IPS-11a (cell line): ENCODE results near the gene EPB41L4A.
"Not testable (repeated sequence)": the region's sequence is repeated elsewhere in the genome, so short reads cannot be mapped to it uniquely, and the experiment has no call there.

Experiments used
- H3K4me3 ChIP-seq: one replicate; pipeline ENCODE4 v1.5.1; 2013; ENCODE audit warnings: low read depth, low read length, control low read depth

EPB41L4A gene

DNA sequence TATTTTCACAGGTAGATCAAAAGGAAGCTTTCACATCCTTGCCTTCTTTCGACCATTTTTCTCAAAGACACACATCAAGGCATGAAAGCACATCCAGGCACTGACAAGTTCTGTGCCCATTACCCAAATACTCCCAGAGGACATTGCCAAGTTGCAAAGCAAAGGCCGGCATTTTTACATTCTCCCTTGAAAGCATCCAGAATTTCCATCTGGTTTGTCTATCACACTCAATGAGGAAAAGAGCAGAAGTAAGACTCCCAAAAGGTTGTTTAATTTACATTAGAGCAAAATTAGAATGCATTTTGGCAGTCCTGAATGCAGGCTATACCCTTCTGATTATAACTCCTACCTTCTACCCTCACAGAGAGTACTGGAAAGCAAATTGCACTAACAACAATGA lies 160.5 kb downstream of the EPB41L4A start:
- no peak overlapping the region for H3K4me3 ChIP-seq

DNA sequence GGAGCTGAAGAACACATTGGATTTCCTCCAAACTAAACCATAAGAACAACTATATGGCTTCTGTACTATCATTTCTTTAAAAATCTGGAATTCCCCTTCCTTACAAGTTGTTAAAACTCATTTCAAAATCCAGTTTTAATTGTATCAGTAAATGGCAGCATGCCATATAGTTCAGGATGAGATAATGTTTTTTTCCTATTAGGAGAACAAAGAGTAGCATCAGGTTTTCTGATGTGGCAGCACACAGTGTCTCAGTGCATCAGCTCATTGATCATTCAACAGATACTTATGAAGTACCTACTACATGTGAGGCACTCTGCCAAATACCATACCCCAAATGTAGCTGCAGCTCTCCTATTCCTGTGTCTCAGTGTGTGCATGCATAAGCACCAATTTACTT lies 161.1 kb downstream of the EPB41L4A start:
- H3K4me3 ChIP-seq = no peak overlapping the region

DNA sequence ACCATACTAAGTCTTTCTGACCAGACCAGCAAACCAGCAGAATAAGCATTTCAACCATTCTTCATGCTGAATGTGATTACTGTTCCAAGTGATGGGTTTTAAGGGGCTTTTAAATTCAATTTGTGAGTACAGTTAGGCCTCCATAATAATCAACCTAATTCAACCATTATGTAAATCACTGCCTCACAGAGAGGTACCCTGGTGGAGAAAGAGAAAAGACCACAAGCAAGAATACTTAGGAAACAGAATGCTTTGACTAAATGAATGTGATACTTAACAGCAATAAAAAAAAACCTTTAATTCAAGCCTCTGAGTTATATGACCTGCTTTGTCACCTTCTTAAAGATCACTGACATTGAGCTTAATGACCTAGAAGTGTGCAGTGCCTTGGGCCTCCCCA lies 162.1 kb downstream of the EPB41L4A start:
- H3K4me3 ChIP-seq = no peak overlapping the region

DNA sequence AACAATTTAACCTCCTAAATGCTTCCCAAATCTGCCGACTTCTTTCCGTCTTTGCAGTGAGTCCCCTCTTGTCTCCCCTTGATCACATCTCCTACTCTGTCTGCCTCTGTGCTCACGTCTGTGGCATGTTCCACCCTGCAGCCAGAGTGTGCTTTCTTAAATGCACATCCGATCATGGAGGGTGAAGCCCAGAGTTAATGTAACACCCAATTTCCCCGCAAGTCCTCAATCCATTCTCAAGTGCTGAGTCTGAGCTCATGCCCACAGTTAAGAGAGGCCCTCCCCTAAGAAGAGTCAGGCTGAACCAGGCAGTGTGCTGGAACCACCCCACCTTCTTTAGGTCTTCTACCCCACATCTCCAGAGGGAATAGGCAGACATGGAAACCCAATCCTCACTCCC lies 164.8 kb downstream of the EPB41L4A start:
- H3K4me3 ChIP-seq = no peak overlapping the region

DNA sequence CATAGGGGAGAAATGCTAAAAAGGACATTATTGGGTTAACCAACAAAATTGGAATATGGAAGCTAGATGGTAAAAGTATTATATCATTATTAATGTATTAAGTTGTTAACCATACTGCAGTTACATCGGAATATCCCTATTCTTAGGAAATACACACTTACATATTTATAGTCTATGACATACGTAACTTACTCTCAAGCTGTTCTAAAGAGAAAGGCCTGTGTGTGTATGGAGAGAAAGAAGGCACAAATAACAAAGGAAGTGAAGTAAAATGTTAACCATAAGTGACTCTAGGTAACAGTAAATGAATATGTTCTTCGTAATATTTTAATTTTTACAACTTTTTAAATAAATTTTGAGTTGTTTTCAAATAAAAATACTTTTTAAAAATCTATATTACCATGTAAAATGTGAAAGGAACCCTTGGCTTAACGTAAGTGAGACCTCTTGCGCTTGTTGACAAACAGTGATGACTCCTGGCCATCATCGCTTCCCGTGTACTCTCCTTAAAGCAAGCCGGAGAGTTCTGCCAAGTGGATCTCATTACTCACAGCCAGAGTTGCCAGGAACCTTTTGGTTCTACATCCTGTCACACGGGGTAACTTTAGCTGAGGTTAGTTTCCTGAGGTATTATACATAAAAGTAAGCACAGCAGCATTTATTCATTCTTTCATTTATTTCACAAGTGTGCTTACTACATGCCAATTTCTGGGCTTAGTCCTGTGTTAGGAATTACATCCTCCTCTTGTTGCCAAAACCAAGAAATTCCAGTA lies 165.4 kb downstream of the EPB41L4A start:
- no peak overlapping the region for H3K4me3 ChIP-seq

DNA sequence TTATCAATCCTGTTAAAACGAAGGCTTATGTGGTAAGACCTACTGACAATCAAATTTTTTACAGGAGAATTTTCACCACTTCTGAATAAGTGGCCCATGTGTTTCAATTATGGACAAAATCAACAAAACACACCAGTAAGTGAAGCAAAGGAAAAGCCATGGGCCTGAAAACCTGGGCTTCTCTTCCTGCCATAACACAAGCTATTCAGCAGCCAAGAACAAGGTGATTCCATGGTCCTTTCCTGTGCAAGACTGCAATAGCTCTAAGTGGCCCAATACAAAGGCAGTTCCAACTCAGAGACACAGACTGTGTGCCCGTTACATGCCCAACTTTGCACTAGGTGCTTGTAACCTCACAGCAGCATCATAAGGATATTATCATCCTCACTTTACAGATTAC lies 168.5 kb downstream of the EPB41L4A start:
- H3K4me3 ChIP-seq = no peak overlapping the region

DNA sequence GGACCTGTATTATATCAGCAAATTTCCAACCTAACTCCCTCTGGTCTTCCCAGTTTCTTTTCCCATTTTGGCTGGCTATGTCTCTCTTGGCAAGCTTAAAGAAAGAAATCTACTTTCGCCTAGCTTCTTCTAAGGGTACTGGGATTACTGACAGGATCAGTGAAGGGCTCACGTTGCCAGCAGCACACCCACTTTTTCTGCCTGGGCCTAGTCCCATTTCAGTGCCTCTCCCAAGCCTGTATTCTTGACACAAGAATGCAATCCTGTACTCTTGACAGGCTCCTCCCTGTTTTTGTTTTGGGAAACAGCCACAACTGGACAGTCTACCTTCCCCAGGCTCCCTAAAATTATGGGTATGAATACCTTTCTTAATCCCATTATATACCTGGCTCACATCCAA lies 170.5 kb downstream of the EPB41L4A start:
- no peak overlapping the region for H3K4me3 ChIP-seq

DNA sequence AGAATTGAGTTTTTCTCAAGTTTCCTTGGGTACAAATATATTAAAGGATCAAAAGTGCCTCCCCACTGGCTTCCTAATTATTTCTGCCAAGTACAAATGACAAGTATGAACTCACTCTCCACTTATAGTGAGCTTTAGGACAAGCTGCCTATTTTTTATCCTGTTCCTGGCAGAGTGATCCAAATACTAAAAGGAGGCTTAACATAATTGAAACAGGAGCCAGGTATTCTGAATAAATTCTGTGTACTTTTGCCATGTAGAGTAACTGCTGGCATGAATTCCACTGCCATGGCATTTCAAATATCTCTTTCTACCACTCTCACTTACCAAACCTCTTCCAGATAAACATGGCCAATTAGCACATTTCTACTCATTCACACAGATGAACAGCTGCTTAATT lies 171.1 kb downstream of the EPB41L4A start:
- H3K4me3 ChIP-seq = no peak overlapping the region

DNA sequence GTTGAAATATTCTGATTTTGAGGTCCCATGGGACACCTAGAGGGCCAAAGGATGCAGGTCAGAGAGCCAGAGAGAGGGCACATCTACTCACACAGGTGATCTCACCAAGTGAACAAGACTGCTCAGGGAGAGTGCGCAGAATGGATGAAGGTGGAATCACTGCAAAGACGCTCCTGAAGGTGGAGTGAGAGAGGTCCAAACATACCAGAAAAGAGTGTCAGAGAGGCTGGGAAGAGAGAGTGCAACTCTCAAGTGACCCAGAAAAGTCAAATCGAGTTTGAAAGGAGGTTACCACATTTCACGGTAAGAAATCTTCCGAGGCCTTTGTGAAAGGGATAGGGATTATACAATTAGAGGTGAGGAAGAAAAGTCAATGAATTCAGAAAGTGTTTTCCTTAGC lies 173.4 kb downstream of the EPB41L4A start:
- no peak overlapping the region for H3K4me3 ChIP-seq

DNA sequence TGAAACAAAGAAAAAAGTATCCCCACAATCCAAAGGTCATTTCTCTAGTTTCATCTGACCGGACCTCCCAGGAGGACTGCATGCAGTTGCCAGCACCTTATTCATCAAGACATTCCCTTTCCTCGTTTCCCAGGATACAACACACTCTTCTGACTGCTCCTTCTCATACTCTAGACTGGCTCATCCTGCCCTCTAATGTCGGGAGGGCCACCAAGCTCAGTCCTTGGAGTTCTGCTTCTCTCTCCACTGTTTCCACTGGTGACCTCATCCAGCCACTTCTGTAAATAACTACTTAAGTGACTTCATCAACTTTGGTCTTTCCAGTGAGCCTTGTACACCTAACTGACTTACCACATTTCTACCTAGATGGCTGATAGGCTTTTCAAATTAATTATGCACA lies 179.1 kb downstream of the EPB41L4A start:
- no peak overlapping the region for H3K4me3 ChIP-seq

DNA sequence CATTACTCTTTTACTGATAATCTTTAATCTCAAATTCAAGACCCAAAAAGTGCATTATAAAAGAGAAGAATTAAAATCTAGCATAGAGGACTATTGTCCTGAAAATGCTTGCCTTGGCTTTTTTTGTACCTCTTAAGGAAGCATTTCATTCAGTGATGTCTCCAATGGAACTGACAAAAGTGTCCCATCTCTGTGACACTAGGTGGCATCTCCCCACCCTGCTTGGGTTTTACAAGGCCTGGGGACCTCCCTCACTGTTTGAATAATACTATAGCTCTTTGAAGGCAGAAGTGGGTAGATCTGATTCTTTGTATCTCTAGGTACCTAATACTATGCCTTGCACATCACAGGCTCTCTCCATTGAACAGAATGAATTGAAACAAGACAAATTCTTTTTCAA lies 180.6 kb downstream of the EPB41L4A start:
- no peak overlapping the region for H3K4me3 ChIP-seq

DNA sequence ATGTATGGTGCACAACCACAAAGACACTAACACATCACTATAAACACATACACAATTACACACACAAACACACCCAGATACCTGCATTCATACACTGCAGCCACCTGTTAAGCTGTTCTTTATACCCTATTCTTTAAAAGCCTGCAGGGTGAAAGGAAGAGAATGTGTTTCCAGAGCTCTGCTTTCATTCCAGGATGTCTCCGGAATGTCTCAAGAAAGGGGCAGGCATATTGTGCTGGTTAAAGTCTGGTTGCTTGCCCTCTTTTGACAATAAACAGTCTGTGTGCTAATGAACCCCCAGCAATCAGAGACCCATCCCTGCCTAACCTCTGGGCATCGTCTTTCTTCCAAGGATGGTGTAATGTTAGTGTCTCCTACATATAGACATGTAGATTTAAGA lies 181.6 kb downstream of the EPB41L4A start:
- no peak overlapping the region for H3K4me3 ChIP-seq

DNA sequence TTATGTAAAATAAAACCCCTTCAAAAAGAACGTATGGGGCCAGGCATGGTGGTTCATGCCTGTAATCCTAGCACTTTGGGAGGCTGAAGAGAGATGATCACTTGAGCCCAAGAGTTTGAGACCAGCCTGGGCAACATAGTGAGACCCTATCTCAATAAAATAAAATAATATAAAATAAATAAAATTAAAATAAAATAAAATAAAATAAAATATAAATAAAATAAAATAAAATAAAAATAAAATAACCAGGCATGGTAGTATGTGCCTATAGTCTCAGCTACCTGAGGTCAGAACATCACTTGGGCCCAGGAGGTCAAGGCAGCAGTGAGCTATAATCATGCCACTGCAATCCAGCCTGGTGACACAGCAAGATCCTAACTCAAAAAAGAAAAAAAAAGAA lies 185.1 kb downstream of the EPB41L4A start:
- no peak overlapping the region for H3K4me3 ChIP-seq

DNA sequence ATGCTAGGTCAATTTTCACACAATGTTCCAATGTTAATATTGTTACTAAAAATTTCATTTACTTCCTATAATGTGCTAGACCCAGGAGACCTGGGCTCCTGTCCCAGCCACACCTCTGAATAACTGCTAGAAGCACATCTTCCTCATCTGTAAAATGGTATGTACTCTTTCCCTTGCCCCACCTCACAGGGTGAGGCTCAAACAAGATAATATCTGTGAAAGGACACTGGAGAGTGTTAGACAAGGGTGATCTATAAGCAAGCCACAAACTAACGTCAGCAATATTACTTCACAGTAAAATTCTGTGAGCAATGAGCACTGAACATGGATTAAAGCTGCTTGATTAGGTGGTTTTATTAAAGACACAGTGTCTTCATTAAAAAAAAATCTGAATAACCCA lies 186.4 kb downstream of the EPB41L4A start:
- no peak overlapping the region for H3K4me3 ChIP-seq

DNA sequence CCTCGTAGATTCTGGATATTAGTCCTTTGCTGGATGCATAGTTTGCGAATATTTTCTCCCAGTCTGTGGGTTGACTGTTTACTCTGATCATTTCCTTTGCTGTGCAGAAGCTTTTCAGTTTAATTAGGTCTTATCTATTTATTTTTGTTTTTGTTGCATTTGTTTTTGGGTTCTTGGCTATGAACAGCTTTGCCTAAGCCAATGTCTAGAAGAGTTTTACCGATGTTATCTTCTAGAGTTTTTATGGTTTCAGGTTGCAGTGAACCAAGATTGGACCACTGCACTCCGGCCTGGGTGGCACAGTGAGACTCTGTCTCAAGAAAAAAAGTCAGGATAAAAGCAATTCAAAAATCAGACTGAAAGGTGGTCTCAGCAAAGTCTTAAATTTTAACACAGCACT lies 188.5 kb downstream of the EPB41L4A start:
- no peak overlapping the region for H3K4me3 ChIP-seq

DNA sequence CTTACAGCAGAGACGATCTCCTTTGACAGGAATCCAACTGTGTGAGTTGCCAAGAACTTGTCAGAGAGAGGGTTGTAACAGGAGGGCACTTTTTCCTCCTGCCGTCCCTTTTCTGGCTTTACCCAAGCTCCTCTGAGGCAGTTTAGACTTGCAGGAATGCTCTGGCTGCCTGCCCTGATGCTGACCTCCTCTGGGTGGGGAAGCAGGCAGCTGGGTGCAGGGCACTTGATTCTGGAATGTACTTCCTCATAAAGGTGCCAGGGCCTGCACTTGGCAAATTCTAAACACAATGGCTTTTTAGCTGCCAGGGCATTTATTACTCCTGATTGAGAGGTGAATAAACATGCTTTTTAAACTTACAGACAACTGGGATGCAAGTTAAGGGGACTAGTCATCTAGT lies 190.4 kb downstream of the EPB41L4A start:
- no peak overlapping the region for H3K4me3 ChIP-seq

DNA sequence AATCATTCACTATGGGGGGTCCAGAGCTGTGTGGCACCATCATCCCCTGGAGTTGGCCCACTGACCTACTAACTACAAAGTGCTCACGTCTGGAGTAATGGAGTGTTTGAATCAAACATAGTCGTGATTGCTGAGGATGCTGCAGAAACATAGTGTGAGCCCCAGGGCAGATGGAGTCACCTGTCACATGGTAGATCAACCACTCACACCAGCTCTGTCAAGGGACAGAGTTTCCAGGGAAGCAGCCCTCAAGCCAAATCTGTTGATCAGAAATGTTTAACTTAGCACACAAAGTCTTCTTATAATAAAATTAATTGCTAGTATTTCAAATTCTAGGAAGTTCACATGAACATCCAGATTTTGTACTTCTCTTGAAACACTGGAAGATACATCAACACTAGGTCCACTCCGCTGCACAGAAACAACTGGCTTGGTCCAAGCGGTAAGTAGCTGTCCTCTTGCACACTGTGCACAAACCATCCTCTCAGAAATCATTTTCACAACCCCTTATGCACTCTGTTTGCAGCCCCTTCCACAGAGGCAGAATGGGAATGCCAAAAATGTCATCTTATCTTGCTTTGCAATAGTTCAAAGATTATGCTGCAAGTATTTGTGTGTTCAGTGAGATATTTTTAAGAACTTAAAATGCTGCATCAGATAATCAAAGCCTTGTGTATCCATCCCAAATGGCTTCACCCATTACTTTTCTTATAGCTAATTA lies 191.0 kb downstream of the EPB41L4A start:
- no peak overlapping the region for H3K4me3 ChIP-seq

DNA sequence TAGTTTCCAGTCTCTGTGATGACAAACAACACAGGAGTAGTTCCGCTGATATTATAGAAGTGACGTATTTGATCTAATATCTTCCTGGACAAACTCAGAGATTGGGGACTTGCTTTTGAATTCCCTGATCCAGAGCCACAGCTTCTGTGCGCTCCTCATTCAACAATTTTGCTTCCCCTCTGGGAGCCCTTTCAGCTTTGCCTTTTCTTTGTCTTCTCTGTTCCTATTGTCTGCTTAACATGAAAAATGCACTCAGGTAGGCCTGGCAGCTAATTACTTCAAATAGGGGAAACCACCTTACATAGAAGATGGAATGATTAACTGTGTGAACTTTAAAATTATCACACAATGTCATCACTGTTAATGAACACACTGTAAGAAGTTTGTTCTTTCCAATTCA lies 192.9 kb downstream of the EPB41L4A start:
- H3K4me3 ChIP-seq = no peak overlapping the region

DNA sequence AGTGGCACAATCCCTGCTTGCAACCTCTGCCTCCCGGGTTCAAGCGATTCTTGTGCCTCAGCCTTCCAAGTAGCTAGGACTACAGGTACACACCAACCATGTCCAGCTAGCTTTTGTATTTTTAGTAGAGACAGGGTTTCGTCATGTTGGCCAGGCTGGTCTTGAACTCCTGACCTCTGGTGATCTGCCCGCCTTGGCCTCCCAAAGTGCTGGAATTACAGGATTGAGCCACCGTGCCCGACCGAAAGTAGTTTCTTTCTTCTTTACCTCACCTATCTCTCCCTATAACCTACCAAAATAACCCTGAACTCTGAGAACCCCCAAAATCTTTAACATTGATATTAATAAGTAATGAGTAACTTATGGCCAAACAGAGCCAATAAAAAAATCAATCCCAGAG lies 196.1 kb downstream of the EPB41L4A start:
- not testable (repeated sequence) for H3K4me3 ChIP-seq

DNA sequence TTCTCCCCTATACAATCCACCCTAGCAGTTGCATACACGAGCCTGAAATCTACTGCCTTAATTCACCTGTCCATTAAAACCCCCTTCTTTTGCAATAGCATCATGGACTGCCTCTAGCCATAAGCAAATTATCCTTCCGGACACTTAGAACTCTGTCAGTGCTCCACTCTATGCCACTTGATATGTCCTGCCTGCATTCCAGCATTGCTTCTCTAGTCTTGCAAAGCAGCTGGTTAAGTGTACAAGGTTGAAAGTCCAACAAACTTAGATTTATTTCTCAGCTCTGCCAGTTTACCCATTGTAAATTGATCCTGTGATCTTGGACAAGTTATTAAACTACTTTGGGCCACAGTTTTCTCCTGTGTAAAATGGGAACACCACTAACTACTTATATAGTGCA lies 197.9 kb downstream of the EPB41L4A start:
- H3K4me3 ChIP-seq = no peak overlapping the region

DNA sequence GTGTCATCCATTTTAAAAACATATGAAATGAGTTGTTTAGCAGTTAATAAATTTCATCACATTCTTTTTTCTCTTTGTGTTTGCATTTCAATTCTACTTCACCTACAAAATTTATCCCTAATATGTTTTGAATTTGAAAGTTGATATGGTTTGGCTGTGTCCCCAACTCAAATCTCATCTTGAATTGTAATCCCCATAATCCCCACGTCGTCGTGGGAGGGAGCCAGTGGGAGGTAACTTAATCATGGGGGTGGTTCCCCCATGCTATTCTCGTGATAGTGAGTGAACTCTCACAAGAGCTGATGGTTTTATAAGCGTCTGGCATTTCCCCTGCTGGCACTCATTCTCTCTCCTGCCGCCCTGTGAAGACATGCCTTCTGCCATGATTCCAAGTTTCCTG lies 200.1 kb downstream of the EPB41L4A start:
- H3K4me3 ChIP-seq = no peak overlapping the region

DNA sequence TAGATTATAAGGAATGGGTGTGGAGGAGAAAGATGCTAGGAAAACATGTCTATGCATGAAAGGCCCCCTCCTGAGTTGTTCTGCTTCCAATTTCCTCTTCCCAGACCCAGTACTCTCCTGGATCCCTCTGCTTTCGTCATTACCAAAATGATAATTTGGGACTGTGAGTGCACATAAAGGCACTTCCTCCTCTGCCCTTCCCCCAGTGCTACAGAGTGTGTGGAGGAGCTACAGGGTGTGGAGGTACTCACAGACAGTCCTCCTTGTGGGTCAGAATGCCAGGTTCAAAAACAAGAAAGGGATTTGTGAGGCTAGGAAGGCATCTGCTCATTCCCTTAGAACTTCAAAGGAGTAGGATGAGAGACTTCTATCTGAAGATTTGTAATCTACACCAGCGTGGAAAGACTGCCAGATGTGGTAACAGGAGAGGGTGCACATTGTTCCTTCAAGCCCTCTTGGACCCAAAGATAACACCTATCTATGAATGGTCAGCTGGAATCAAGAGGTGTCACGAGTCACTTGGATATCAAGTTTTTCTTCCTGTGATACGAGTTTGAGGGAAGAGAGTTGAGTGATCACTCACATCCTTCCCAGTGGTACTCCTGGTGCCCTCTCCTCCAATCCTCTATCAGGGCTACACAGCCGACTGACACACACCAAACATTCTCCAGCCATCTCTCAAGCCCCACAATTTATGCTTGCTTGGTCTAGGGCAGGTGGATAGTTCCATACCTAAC lies 201.1 kb downstream of the EPB41L4A start:
- H3K4me3 ChIP-seq = no peak overlapping the region
